GM19397 (cell line): Measurements from ENCODE around the gene UBE2V1.
"Not testable (repeated sequence)": the region's sequence is repeated elsewhere in the genome, so short reads cannot be mapped to it uniquely, and the experiment has no call there.

Experiments
- ATAC-seq: cut with Tn5 transposase; IDR thresholded peaks from one replicate; pipeline ENCODE4 v1.9.1; 2021; ENCODE audit warnings: mild to moderate bottlenecking, moderate library complexity; ENCODE audit not compliant: unreplicated experiment

Gene UBE2V1

DNA sequence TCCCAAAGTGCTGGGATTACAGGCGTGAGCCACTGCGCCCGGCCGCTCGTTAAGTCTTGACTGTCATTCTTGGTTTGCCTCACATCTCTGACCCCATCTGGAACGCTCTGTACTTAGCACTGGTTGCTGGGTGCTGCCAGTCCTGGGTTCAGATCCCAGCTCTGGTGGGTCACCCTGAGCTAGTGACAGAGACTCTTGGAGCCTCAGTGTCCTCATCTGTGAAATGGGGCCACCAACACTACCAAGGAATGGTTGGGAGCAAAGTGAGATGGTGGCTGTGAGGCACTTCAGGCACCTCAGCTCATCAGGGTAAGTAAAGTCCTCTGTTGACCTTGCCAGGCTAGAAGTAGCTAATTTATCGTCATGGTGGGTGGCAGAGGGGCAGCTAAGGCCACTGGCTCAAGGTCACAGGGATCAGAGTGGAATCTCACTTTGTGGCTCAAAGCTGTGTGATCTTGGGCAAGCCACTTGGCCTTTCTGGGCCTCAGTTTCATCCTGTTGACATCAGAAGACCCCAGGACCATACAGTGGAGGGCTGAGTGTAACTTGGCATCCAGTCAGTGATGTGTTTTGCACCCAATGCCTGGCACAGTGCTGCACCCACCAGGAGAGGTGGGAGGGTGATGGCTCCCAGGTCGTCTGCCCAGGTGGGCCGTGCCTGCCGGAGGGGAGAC, 46.7 kb downstream of the UBE2V1 start:
- ATAC-seq, result no peak

DNA sequence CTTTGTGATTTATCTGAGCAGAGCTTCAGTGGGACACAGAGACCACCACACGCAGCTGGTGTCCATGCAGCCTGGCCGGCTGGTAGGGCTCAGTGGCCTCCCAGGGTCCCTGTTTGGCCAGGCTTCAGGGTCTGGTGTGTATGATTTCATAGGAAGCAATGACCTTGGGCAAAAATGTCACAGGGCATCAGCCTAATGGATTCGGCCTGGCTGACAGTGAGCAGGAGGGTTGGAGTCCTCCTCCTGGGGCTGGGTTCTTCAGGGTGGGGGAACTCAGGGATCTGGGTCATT, 47.7 kb downstream of the UBE2V1 start:
- no peak for ATAC-seq

DNA sequence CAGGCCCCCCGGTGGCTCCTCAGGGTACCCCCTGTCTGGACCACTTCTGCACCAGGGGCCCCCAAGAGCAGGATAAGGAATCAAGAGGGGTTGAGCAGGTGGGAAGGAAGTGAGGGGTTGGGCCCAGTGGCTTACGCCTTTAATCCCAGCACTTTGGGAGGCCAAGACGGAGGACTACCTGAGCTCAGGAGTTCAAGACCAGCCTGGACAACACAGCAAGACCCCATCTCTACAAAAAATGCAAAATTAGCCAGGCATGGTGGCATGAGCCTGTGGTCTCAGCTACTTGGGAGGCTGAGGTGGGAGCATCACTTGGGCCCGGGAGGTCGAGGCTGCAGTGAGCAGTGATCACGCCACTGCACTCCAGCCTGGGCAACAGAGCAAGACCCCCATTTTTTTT, 49.2 kb downstream of the UBE2V1 start:
- ATAC-seq, result not testable (repeated sequence)

DNA sequence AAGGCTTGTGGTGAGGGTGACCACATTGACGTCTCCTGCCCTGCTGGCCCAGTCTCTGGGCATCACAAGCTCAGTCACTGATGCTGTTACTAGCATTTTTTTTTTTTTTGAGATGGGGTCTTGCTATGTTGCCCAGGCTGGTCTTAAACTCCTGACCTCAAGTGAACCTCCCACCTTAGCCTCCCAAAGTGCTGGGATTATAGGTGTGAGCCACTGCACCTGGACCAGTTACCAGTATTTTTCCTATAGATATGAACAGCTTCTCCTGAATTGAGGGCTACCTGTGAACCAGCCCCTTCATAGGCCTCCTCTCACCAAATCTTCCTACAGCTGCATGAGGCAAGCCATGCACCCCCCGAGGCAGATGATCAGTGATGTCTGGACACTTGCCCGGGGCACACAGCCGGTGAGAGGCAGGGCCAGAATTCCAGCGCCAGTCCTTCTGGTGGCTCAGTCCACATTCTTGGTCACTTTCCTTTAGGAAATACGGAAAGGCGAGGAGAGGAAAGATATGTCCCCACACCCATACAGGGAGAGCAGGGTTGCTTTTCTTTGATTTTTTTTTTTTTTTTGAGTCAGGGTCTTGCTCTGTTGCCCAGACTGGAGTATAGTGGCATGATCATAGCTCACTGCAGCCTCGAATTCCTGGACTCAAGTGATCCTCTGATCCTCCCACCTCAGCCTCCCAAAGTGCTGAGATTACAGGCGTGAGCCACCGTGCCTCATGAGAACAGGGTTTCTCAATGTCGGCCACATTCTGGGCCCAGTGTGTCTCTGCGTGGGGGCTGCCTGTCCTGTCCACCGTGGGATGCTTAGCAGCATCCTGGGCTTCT, 50.7 kb downstream of the UBE2V1 start:
- no peak for ATAC-seq

DNA sequence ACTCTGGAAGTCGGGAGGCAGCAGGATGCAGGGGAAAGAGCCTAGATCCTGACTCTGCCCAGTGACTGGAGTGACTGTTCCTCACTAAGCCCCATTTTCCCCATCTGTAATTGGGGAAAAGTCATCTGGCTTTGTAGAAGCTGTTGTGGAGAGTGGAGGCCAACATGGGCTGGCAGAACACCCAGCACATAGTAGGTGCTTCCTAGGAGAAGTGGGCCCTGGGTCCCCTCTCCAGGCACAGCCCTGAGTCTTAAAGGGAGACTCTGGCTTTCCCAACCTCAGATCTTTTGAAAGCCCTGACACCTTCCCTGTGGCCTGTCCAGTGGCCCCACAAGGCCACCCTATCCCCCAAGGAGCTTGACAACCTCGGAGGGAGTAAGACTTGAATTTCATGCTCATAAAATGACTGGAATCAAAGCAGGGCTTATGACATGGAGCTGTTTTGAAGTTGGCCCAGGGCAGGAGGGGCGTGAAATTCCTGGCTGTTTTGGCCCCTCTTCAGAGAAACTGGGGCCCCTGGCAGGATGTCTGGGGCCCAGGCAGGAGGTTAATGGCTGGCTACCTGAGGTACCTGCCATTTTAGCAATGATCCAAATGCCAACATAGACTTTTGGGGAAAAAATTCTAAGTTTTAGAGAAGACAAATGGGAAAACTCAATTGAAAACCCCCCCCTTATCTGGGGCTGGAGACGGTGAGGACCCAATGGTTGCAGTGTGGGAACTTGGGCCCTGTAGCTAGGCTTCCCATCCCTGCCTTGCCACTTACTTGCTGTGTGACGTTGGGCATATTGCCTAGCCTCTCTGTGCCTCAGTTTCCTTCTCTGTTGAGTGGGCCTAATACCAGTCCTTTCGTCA, 51.6 kb downstream of the UBE2V1 start:
- no peak for ATAC-seq

DNA sequence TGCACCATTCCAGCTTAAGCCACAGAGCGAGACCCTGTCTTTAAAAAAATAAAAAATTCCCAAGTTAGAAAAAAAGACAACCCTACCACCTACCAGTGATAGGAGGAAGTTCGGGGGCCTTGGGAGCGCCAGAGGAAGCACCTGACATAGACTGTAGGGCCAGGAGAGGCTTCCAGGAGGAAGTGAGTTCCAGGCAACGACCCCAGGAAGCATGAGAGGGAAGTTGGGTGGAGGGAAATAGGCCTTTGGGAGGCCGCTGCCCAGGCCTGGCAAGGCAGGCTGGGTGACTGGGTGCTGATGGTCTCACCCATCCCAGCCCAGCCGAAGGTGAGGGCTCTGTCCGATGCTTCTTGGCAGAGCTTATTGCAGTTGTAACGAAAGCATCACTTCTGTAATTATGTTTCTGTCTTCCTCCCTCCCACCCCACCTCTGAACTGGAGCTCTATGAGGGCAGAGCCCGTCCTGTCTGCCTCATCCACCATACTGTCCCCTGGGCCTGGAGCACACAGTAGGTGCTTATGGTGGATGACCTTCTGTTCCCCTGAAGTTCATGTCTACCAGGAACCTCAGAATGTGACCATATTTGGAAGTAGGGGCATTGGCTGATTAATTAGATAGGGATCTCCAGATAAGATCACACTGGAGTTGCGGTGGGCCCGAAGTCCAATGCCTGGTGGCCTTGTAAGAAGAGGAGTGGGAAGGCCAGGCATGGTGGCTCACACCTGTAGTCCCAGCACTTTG, 54.1 kb downstream of the UBE2V1 start:
- no peak for ATAC-seq

DNA sequence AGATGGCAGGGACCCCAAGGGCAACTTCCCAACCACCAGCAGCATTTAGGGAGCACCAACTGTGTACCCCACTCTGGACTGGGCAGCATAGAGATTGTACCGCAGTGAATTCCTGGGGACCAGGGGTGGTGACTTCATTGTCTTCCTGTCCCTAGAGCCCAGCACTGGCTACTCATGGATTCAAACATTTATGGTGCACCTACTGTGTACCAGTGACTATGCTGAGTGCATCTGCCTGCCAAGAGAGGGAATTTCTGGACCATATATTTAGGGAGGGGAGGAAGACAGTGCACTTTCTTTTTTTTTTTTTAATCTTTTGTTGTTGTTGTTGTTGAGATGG, 55.3 kb downstream of the UBE2V1 start:
- ATAC-seq, result no peak

DNA sequence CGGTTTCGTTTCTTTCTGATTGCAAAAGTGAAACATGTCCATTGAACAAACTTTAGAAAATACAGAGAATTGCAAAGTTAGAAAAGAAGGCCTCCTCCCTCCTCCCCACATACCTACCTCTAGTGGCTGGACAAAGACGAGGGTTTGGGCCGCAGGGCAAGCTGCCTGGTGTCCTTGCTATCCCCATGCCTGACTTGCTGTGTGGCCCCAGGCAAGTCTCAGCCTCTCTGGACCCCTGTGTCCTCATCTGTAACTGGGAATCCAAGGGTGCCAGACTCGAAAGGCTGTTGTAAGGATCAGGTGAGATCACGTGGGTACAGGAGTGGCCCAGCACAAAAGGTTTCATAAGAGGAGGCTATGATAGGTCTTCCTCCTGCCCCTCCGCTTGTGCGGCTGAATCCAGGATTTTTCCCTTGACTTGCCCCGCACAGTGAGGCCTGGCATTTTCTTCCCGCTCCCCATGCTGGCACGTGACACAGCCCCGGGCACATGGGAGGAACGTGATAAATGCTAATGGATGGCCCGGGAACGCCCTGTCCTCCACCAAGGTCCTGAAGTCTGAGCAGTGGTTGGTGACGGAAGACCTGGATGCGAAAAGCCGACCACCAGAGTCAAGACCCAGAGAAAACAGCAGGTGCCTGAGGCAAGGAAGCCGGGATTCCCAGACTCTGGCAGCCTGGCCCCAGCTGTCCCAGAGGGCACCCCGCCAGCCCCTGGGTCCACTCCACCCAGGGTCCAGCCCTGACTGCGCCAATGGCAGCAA, 55.8 kb downstream of the UBE2V1 start:
- no peak for ATAC-seq

DNA sequence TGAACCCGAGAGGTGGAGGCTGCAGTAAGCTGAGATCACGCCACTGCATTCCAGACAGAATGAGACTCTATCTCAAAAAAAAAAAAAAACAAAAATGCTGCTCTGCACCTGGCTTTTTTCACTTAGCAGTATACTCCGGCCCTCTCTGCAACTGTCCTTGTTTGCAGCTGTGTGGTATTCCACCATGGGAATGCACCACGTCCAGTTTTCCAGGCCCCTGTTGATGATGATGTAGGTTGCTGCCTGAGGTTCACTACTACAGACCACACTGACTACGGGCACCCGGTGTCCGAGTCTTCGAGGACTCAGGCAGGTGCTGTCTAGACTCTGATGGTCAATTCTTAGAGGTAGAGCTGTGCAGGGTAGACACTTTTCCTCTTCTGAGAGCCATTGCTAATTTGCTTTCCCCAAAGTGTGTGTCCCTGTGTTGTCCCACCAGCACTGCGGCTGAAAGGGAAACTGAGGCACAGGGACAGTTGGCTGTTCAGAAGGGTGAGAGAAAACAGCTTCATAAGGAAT, 56.5 kb downstream of the UBE2V1 start:
- no peak for ATAC-seq

DNA sequence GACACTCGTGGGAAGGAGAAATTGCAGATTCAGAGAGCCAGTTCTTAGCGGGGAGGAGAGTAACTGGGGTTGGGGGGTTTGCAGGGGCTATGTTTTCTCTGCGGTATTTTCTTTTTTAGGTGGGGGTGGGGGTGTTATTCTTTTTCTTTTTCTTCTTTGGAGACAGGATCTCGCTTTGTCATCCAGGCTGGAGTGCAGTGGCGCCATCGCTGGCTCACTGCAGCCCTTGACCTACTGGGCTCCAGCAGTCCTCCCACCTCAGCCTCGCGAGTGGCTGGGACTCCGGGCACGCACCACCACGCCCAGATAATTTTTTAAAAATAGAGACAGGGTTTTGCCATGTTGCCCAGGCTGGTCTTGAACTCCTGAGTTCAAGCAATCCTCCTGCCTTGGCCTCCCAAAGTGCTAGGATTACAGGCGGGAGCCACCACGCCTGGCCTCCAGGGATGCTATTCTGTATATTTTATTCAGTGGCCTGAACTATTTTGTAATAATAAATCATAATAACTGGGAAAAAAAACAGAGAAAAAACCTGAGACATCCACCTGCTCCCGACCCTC, 57.3 kb downstream of the UBE2V1 start:
- no peak for ATAC-seq

DNA sequence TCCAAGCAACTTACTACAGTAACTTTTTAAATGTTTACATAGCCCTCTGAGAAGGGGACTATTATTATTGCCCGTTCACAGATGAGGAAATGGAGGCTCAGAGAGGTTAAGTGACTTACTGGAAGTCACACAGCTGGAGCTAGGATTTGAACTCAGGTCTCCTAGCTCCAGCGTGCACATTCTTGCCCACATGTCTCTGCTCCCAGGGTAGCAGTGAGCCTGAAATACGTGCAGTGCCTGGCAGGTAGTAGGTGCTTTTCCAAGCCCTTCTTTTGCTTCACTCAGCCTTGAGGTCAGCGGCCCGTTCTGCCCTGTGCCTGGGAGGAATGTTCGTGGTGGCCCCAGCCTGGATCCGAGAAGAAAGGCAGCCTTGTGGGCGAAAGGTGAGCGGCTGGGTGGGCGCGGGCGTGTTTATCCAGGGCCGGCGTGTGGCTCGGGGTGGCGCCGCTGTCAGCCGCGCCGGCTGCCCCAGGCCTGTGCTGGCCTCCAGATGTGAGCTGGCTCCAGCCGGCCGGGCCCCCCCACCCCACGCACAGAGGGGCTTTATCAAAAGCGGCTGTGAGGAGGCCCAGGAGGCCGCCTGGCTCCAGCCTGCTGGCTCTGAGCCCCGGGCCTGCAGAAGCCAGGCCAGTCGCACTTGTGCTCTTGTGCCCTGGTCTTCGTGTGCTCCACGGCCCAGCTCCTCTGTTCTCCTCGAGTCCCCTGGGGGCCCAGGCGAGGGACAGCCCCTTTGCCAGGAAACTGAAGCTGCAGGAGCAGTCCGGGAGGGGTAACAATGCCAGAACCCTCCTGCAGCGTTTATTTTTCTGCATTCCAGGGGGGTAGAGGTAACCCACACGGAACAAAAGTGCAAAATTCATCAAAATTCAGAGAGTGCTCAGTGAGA, 58.1 kb downstream of the UBE2V1 start:
- ATAC-seq, result no peak

DNA sequence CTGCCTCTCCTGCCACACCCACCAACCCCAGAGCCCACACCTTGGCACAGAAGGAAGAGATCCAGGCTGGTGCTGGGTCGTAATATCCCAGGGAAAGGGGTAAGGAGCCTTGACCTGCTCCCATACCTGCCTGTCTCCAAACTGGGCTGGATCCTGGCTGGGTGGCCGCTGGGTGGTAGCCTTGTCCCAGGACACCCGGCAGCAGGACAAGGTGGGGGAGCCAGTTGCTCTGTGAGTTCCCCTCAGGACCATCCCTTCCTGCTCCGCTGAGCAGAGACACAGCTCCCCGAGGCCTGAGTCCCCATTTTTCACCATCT, 58.8 kb downstream of the UBE2V1 start:
- ATAC-seq, result no peak

DNA sequence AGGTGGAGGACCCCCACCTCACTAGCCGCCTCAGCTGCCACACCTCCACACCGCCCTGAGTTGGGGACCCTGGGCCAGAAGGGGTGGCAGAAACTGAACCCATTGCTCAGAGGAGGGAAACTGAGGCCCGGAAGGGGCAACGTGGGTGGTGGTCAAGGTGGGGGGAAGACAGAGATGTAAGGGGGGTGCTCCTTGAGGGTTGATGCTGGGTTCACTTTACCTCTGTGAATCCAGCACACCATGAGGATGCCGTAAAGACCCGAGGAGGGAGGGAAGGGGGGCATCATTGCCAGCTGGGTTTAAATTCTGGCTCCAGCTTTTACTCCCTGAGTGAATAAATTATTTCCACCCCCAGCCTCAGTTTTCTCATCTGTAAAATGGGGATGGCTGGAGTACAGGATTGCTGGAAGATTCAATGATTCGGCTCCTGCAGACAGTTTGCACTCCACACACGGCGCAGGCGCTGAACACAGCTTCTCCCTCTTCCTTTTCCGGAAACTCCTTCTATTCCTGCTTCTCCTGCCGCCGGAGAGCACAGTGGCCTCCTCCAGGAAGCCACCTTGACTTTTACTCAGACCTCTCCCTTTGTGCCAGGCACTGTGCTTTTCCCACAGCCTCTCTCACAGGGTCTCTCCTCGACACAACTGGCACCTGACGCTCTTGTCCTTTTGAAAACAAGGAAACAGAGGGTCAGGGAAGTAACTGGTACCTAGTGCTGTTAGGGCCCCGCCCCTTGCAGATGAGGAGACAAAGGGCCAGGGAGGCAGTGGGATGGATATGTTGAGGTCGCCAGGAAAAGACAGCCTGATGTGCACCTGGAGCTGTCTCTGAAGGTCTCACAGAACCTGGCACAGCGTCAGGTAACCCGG, 59.4 kb downstream of the UBE2V1 start:
- ATAC-seq, result no peak

DNA sequence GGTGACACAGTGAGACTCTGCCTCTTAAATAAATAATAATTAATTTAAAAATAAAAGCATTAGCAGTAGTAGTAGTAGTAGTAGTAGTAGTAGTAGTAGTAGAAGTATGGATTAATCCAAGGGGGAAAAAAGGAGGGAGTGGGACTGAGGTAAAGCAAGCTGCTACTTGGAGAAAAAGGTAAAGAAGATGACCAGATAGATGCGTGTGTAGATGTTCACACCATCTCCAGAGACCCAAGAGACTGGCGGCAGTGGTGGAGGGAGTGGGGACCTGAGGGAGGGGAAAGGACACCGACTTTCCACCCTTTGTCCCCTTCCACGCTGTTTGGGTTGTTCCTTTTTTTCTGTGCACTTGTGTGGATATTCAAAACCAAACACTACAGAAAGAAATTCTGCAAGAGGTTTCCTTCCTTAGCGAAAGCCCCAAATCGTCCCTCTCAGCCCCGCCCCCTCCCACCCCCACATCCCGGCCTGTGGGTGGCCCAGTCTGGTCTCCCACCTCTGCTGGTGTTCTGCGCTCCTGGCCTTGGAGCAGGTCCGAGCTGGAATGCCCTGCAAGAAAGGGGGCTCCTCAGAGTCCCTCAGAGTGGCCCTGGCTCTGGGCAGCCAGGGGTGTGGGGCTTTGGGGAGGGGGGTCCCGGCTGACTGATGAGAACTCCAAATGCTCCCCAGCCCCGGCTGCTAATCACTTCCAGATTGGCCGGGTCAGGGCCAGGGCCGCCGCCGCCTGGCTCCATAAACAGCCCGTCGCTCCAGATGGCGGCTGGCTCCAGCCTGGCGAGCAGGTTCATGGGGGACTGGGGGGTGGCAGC, 60.2 kb downstream of the UBE2V1 start:
- no peak for ATAC-seq

DNA sequence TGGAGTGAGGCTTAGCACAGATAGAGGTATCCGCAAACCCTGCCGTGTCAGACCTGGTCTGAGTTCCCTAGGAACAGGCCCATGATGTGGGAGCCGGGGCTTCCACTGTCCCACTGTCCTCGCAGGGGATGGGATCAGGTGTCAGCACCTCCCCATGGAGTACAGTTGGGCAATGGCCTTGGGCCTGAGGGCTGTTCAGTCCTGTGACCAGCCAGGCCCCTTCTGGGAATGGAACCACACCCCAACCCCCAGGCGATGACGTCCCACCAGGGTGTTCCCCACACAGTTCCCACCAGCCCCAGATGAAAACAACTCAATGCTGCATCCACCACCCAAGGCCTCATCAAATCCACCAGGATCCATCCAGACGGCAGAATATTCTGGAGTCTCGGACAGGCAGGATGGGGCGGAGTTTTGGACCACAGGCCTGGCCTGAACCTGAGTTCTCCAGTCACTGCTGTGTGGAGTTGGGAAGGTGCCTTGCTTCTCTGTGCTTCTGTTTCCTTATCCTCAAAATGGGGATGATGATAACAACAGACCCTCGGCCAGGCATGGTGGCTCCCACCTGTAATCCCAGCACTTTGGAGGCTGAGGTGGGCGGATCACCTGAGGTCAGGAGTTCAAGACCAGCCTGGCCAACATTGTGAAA, 62.2 kb downstream of the UBE2V1 start:
- ATAC-seq, result no peak

DNA sequence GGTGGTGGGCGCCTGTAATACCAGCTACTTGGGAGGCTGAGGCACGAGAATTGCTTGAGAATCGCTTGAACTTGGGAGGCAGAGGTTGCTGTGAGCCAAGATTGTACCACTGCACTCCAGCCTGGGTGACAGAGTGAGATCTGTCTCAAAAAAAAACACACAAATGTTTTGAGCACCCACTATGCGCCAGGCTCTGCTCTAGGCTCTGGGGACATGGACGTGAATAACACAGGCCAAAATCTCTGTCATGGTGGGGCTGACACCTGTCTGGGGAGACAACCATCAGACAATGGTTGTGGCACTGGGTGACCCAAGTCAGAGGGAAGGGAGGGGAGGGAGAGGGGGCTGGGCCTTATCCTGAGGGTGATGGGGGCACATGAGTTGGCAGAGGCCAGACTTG, 62.7 kb downstream of the UBE2V1 start:
- ATAC-seq, result no peak
